Measurements from ENCODE around the gene NEUROG2. TPM values are rescaled to one million over a fixed set of nuclear protein-coding genes. Genes with fewer than 3 reads are reported as not detected.

Gene NEUROG2
- polyA plus RNA-seq, 3 donors: 0.12 TPM; not detected in 2

DNA sequence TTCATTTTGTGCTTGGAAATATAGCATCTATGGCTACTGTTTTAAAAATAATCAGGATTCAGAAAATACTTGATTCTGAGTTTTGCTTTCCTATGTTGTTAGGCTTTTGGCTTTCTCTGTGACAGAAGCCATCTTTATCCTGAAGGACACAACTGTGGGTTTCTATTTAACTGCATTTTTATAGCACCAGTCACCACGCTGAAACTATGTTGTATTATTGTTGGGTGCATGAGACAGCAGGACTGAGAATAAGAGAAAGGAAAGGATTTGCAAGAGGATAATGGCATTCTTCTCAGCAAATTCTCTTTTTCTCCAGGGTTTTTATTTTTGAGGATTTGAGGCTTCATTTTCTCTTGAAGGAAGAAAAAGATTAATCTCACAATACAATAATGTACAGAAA, 10.1 kb upstream of the NEUROG2 start:
- peaks cover 0 to 7% of the 10 kb centered on the region in 2 donors for H3K9me3 ChIP-seq (replicated peaks in 1 of 2; ENCODE audit: control insufficient read depth in 1 of 2, insufficient read depth in 1 of 2, low read length in 2 of 2)
- no peaks in the 10 kb centered on the region for H3K36me3 ChIP-seq (replicated peaks in 1 of 2; ENCODE audit: control insufficient read depth in 1 of 2, insufficient read depth in 2 of 2, low read length in 2 of 2)
- Mint-ChIP-seq H3K36me3 (peaks cover 0 to 9% of the 10 kb centered on the region in 2 donors), H3K27ac (no peak overlapping the region), H3K27me3 (ENCODE audit: low read depth in 3 of 3) (peaks cover 62 to 70% (median 68%) of the 10 kb centered on the region in 3 donors), H3K9me3 (peaks cover 0 to 19% (median 11%) of the 10 kb centered on the region in 7 donors), H3K4me1 (peaks cover 29% of the 10 kb centered on the region), H3K4me3 (peak overlapping the region in 1 of 2 donors; percentile 73)
- TF ChIP-seq, protein P1, sequence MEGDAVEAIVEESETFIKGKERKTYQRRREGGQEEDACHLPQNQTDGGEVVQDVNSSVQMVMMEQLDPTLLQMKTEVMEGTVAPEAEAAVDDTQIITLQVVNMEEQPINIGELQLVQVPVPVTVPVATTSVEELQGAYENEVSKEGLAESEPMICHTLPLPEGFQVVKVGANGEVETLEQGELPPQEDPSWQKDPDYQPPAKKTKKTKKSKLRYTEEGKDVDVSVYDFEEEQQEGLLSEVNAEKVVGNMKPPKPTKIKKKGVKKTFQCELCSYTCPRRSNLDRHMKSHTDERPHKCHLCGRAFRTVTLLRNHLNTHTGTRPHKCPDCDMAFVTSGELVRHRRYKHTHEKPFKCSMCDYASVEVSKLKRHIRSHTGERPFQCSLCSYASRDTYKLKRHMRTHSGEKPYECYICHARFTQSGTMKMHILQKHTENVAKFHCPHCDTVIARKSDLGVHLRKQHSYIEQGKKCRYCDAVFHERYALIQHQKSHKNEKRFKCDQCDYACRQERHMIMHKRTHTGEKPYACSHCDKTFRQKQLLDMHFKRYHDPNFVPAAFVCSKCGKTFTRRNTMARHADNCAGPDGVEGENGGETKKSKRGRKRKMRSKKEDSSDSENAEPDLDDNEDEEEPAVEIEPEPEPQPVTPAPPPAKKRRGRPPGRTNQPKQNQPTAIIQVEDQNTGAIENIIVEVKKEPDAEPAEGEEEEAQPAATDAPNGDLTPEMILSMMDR (IDR thresholded peaks at IDR 0.05): no peak
- no peak overlapping the region for H3K4me2 ChIP-seq (replicated peaks; ENCODE audit: extremely low read depth, low read length, poor library complexity, severe bottlenecking)
- intact Hi-C loops (cut with micrococcal nuclease): no loop called here
- no peak overlapping the region for H2AFZ ChIP-seq (ENCODE audit: insufficient read depth, low read depth, low read length, poor library complexity, severe bottlenecking)
- no CpG with 5 or more reads among the region's 1 CpG for WGBS (ENCODE audit: insufficient coverage)
- no peak overlapping the region for H3K4me3 ChIP-seq (replicated peaks in 1 of 3; ENCODE audit: low read depth in 2 of 3, low read length in 3 of 3)
- no peak for DNase-seq
- peaks cover 46 to 59% of the 10 kb centered on the region in 2 donors for H3K27me3 ChIP-seq (ENCODE audit: control insufficient read depth in 2 of 2, insufficient read depth in 2 of 2, low read length in 2 of 2)
- H3K27ac ChIP-seq (ENCODE audit: low read depth in 1 of 2, low read length in 2 of 2): no peak overlapping the region
- no peak overlapping the region for H3K9ac ChIP-seq (ENCODE audit: insufficient read depth, low read length, poor library complexity, severe bottlenecking)
- no peaks in the 10 kb centered on the region for H4K20me1 ChIP-seq (ENCODE audit: insufficient read depth, low read length)
- H3K4me1 ChIP-seq (ENCODE audit: control insufficient read depth in 1 of 2, insufficient read depth in 2 of 2, low read length in 2 of 2): peaks cover 18 to 22% of the 10 kb centered on the region in 2 donors
- no peaks in the 10 kb centered on the region for H3K79me2 ChIP-seq (ENCODE audit: insufficient read depth, low read length)

DNA sequence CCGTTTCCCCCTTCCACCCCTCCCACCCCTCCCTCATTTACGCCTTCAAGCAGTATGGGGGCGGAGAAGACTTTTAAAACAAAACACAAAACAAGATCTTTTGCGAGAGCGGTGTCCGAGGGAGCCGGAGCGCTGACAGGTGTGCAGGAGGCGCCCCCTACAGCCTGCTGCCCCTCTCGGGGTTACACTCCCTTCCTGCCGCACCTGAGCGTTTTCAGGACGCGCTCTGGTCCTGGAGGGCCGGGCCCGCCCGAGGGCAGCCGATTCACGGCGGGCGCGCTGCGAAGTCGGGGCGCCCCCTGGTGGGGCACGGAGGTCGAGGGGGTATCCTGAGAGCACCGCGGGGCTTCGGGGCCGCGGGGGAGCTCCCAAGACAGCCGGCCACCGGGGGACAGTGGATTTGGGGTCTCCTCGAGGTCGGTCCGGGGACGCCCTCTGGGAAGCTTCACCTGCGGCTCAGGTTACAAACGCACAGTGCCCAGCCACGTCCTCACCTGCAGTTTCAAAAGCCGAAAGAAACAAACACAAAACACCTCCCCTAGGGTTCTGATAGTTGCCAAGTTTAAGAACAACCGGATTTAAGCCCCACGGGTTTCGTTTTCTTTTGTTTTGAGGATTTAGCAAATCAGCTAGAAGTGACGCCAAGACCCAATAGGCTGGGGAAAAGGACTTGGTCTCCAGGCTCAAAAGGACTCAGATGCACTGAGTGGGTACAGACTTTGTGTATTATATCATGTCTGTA, 8.0 kb upstream of the NEUROG2 start:
- peaks cover 44% of the 10 kb centered on the region for H3K4me1 Mint-ChIP-seq
- intact Hi-C loops (cut with micrococcal nuclease): loop anchor here (5.0 kb wide), 1 partner anchor 197 kb away; no protein-coding TSS in a partner anchor
- TF ChIP-seq, protein P1 (IDR thresholded peaks at IDR 0.05): peak; percentile 94
- H3K36me3 Mint-ChIP-seq: peaks cover 0 to 14% of the 10 kb centered on the region in 2 donors
- Histone ChIP-seq H3K9ac (ENCODE audit: insufficient read depth, low read length, poor library complexity, severe bottlenecking) (no peak overlapping the region), H3K27ac (ENCODE audit: low read depth in 1 of 2, low read length in 2 of 2) (no peak overlapping the region), H3K27me3 (ENCODE audit: control insufficient read depth in 2 of 2, insufficient read depth in 2 of 2, low read length in 2 of 2) (peaks cover 65 to 81% of the 10 kb centered on the region in 2 donors), H2AFZ (ENCODE audit: insufficient read depth, low read depth, low read length, poor library complexity, severe bottlenecking) (peak overlapping the region; percentile 74), H3K9me3 (replicated peaks in 1 of 2; ENCODE audit: control insufficient read depth in 1 of 2, insufficient read depth in 1 of 2, low read length in 2 of 2) (peaks cover 0 to 21% of the 10 kb centered on the region in 2 donors), H3K36me3 (replicated peaks in 1 of 2; ENCODE audit: control insufficient read depth in 1 of 2, insufficient read depth in 2 of 2, low read length in 2 of 2) (no peaks in the 10 kb centered on the region), H3K4me1 (ENCODE audit: control insufficient read depth in 1 of 2, insufficient read depth in 2 of 2, low read length in 2 of 2) (peaks cover 22 to 25% of the 10 kb centered on the region in 2 donors), H3K79me2 (ENCODE audit: insufficient read depth, low read length) (no peaks in the 10 kb centered on the region), H4K20me1 (ENCODE audit: insufficient read depth, low read length) (no peaks in the 10 kb centered on the region), H3K4me2 (replicated peaks; ENCODE audit: extremely low read depth, low read length, poor library complexity, severe bottlenecking) (peak overlapping the region; percentile 92), H3K4me3 (replicated peaks in 1 of 3; ENCODE audit: low read depth in 2 of 3, low read length in 3 of 3) (peak overlapping the region; percentile 47 to 82 (median 65))
- peaks cover 0 to 30% (median 18%) of the 10 kb centered on the region in 7 donors for H3K9me3 Mint-ChIP-seq
- 0% methylated on average over 37 of the region's 46 CpGs for WGBS (ENCODE audit: insufficient coverage)
- no peak overlapping the region for H3K27ac Mint-ChIP-seq
- H3K27me3 Mint-ChIP-seq (ENCODE audit: low read depth in 3 of 3): peaks cover 81 to 87% (median 83%) of the 10 kb centered on the region in 3 donors
- H3K4me3 Mint-ChIP-seq: peak overlapping the region; percentile 85 to 99
- peak; percentile 33 to 57 (median 42) for DNase-seq
